Measurements from ENCODE around the gene MGLL.

DNA sequence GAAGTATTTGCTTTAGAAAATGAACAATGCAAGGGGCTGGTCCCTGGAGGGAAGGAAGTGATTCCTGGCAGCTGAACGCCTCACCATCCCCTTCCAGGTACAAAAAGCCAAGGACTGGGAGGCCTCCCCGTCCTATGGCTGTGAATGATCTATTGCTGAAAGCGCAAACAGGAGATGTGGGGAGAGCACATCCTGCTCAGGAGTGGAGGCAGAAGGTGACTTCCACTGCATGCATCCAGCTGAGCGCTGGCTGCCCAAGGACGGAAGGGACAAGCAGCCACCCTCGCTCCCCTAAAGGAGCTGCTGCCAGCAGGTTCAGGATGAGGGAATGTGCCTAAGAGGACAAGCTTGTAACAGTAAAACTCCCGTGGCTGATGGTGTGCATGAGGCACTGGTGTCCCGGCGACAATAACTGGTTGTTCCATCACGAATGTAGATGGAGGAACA lies 108.2 kb downstream of the MGLL start:
- TF ChIP-seq ZFX (IDR thresholded peaks at IDR 0.05; ENCODE audit: borderline replicate concordance) (no peak), CTCF (IDR thresholded peaks at IDR 0.05) (no peak)

All from 22Rv1 (cell line).